ENCODE data around the gene TEAD1. TPM values are rescaled to one million over a fixed set of nuclear protein-coding genes. Genes with fewer than 3 reads are reported as not detected.

TEAD1 gene
- polyA plus RNA-seq, 1 donor from 2014 or later: 12.2 TPM

DNA sequence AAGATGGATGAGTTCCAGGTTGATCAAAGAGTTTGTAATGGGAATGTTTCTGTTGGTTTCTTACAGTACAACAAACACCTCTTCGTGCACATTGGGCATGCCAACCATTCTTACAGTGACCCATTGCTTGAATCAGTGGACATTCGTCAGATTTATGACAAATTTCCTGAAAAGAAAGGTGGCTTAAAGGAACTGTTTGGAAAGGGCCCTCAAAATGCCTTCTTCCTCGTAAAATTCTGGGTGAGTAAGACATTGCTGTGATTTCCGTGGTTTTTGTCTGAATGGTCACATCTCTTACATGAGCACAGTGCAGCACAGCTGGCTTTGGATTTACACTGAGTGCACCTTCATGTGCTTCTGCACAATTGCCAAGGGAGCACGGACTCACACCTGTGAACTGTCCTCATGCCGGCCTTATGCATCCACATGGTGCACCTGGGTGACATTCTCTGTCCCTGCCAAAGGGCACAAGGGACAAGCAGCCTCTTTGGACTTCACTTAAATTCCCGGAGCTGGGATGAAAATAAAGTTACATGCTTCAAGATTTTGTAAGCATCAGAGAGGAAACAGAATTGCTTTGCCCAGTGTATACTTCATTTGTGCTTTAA is 227.8 kb downstream of the TEAD1 start:
- Histone ChIP-seq H3K36me3 (ENCODE audit: insufficient read depth, low read length) (peaks cover 9% of the 10 kb centered on the region), H4K20me1 (ENCODE audit: insufficient read depth) (no peaks in the 10 kb centered on the region), H3K27me3 (ENCODE audit: insufficient read depth, low read depth, low read length) (no peaks in the 10 kb centered on the region), H3K4me3 (ENCODE audit: low read length) (no peak overlapping the region), H2AFZ (ENCODE audit: low read depth, low read length) (no peak overlapping the region), H3F3A (ENCODE audit: insufficient read depth, low read length, poor library complexity, severe bottlenecking) (no peaks in the 10 kb centered on the region), H3K4me2 (ENCODE audit: low read length) (no peak overlapping the region), H3K79me2 (replicated peaks; ENCODE audit: insufficient read depth, low read length) (no peaks in the 10 kb centered on the region), H3K9me3 (ENCODE audit: low read length) (no peaks in the 10 kb centered on the region), H3K27ac (ENCODE audit: low read length) (no peak overlapping the region), H3K9ac (ENCODE audit: low read length) (no peak overlapping the region), H3K9me2 (ENCODE audit: insufficient read depth, low read length) (no peaks in the 10 kb centered on the region)
- TF ChIP-seq, protein P1, sequence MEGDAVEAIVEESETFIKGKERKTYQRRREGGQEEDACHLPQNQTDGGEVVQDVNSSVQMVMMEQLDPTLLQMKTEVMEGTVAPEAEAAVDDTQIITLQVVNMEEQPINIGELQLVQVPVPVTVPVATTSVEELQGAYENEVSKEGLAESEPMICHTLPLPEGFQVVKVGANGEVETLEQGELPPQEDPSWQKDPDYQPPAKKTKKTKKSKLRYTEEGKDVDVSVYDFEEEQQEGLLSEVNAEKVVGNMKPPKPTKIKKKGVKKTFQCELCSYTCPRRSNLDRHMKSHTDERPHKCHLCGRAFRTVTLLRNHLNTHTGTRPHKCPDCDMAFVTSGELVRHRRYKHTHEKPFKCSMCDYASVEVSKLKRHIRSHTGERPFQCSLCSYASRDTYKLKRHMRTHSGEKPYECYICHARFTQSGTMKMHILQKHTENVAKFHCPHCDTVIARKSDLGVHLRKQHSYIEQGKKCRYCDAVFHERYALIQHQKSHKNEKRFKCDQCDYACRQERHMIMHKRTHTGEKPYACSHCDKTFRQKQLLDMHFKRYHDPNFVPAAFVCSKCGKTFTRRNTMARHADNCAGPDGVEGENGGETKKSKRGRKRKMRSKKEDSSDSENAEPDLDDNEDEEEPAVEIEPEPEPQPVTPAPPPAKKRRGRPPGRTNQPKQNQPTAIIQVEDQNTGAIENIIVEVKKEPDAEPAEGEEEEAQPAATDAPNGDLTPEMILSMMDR (IDR thresholded peaks at IDR 0.05; ENCODE audit: poor library complexity, severe bottlenecking): no peak
- TF ChIP-seq MXI1 (conservative IDR thresholded peaks at IDR 0.05; ENCODE audit: poor library complexity, severe bottlenecking) (no peak), RAD21 (conservative IDR thresholded peaks at IDR 0.05) (no peak)
- TF ChIP-seq, protein P2, sequence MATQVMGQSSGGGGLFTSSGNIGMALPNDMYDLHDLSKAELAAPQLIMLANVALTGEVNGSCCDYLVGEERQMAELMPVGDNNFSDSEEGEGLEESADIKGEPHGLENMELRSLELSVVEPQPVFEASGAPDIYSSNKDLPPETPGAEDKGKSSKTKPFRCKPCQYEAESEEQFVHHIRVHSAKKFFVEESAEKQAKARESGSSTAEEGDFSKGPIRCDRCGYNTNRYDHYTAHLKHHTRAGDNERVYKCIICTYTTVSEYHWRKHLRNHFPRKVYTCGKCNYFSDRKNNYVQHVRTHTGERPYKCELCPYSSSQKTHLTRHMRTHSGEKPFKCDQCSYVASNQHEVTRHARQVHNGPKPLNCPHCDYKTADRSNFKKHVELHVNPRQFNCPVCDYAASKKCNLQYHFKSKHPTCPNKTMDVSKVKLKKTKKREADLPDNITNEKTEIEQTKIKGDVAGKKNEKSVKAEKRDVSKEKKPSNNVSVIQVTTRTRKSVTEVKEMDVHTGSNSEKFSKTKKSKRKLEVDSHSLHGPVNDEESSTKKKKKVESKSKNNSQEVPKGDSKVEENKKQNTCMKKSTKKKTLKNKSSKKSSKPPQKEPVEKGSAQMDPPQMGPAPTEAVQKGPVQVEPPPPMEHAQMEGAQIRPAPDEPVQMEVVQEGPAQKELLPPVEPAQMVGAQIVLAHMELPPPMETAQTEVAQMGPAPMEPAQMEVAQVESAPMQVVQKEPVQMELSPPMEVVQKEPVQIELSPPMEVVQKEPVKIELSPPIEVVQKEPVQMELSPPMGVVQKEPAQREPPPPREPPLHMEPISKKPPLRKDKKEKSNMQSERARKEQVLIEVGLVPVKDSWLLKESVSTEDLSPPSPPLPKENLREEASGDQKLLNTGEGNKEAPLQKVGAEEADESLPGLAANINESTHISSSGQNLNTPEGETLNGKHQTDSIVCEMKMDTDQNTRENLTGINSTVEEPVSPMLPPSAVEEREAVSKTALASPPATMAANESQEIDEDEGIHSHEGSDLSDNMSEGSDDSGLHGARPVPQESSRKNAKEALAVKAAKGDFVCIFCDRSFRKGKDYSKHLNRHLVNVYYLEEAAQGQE (IDR thresholded peaks at IDR 0.05; ENCODE audit: borderline replicate concordance): no peak

DNA sequence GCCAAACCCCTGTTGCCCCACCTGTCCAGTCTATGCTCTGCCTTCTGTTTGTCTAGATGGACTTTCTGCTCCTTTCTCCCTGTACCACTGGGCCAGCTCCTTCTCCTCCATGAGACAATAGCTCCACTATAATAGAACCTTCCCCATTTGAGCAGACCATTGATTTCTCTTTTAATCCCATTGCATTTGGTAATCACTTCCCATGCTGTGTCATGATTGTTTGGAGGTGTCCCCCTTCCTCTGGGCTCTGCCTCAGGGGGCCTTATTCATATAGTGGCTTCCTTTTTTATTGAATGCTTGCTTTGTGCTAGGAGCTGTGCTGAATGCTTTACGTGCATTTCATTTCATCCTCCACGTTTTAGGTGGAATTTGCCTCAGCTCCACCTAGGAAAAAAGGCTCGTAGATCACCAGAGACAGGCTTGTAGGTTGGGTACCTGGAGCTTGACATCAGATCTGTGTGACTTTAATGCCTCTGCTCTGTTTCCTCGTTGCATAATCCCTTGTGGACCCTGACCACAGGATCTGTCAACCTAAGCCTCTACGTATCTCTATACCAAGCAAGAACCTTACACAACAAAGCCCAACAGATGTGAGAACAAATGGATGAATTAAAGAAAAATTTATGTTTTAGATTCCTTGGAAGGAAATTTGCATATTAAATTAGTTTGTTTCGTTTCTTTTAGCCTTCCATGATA is 228.7 kb downstream of the TEAD1 start:
- Histone ChIP-seq H3K27ac (ENCODE audit: low read length) (no peak overlapping the region), H3K9ac (ENCODE audit: low read length) (no peak overlapping the region), H3K9me3 (ENCODE audit: low read length) (no peaks in the 10 kb centered on the region), H3K36me3 (ENCODE audit: insufficient read depth, low read length) (peaks cover 10% of the 10 kb centered on the region), H3K79me2 (replicated peaks; ENCODE audit: insufficient read depth, low read length) (no peaks in the 10 kb centered on the region), H3K9me2 (ENCODE audit: insufficient read depth, low read length) (no peaks in the 10 kb centered on the region), H3K4me2 (ENCODE audit: low read length) (no peak overlapping the region), H3K4me3 (ENCODE audit: low read length) (no peak overlapping the region), H3K27me3 (ENCODE audit: insufficient read depth, low read depth, low read length) (no peaks in the 10 kb centered on the region), H2AFZ (ENCODE audit: low read depth, low read length) (no peak overlapping the region), H3F3A (ENCODE audit: insufficient read depth, low read length, poor library complexity, severe bottlenecking) (no peaks in the 10 kb centered on the region), H4K20me1 (ENCODE audit: insufficient read depth) (no peaks in the 10 kb centered on the region)
- no peak for TF ChIP-seq EP300 (conservative IDR thresholded peaks at IDR 0.05; ENCODE audit: poor library complexity, severe bottlenecking)
- TF ChIP-seq, protein P1 (IDR thresholded peaks at IDR 0.05; ENCODE audit: poor library complexity, severe bottlenecking): no peak
- TF ChIP-seq, protein P2 (IDR thresholded peaks at IDR 0.05; ENCODE audit: borderline replicate concordance): no peak
- TF ChIP-seq TAF1 (IDR thresholded peaks at IDR 0.05; ENCODE audit: low read depth): no peak
- TF ChIP-seq RAD21 (conservative IDR thresholded peaks at IDR 0.05): no peak
- TF ChIP-seq POLR2AphosphoS5 (IDR thresholded peaks at IDR 0.05): no peak
- no peak for TF ChIP-seq EZH2 (IDR thresholded peaks at IDR 0.05; ENCODE audit: borderline replicate concordance, insufficient read depth, low read length, poor library complexity, severe bottlenecking)
- no peak for TF ChIP-seq SMC3 (conservative IDR thresholded peaks at IDR 0.05; ENCODE audit: poor library complexity)
- TF ChIP-seq MXI1 (conservative IDR thresholded peaks at IDR 0.05; ENCODE audit: poor library complexity, severe bottlenecking): no peak

Data from neural cell (in vitro differentiated cells).